ENCODE results near the gene SKIC8. TPM values are rescaled to one million over a fixed set of nuclear protein-coding genes. Genes with fewer than 3 reads are reported as not detected.

SKIC8 gene
- total and polyA plus RNA-seq, 2 of the 13 experiments (the other 11 are each of a cell fraction or from before 2014, with no cell fraction given), result 69.5 to 70.6 TPM

- TF ChIP-seq ZBTB39 (CRISPR knock-in tag; IDR thresholded peaks at IDR 0.05) (no peak), ZNF772 (CRISPR knock-in tag; IDR thresholded peaks at IDR 0.05) (no peak), MIER3 (CRISPR knock-in tag; IDR thresholded peaks at IDR 0.05; ENCODE audit: borderline replicate concordance) (peak; percentile 40; the same call in 1 of the 2 replicates), PRDM10 (CRISPR knock-in tag; IDR thresholded peaks at IDR 0.05; ENCODE audit: low read depth) (0 out of 2 replicates have a peak, but pooled peaks have one; percentile 17), ZNF44 (CRISPR knock-in tag; IDR thresholded peaks at IDR 0.05) (no peak), FOSL1 (CRISPR knock-in tag; IDR thresholded peaks at IDR 0.05; ENCODE audit: borderline replicate concordance) (no peak), SSRP1 (CRISPR knock-in tag; IDR thresholded peaks at IDR 0.05) (no peak), CTCF (CRISPR knock-in tag; IDR thresholded peaks at IDR 0.05) (no peak), TEAD2 (CRISPR knock-in tag; IDR thresholded peaks at IDR 0.05) (no peak), FOXC1 (CRISPR knock-in tag; IDR thresholded peaks at IDR 0.05; ENCODE audit: borderline replicate concordance) (no peak), MBD4 (IDR thresholded peaks at IDR 0.05; ENCODE audit: borderline replicate concordance, low read length) (no peak), ZNF10 (CRISPR knock-in tag; IDR thresholded peaks at IDR 0.05; ENCODE audit: borderline replicate concordance, low read depth) (no peak), FOXJ3 (CRISPR knock-in tag; IDR thresholded peaks at IDR 0.05; ENCODE audit: borderline replicate concordance) (no peak), PAWR (CRISPR knock-in tag; IDR thresholded peaks at IDR 0.05; ENCODE audit: borderline replicate concordance) (no peak)
- TF ChIP-seq, protein P1, sequence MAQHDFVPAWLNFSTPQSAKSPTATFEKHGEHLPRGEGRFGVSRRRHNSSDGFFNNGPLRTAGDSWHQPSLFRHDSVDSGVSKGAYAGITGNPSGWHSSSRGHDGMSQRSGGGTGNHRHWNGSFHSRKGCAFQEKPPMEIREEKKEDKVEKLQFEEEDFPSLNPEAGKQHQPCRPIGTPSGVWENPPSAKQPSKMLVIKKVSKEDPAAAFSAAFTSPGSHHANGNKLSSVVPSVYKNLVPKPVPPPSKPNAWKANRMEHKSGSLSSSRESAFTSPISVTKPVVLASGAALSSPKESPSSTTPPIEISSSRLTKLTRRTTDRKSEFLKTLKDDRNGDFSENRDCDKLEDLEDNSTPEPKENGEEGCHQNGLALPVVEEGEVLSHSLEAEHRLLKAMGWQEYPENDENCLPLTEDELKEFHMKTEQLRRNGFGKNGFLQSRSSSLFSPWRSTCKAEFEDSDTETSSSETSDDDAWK (CRISPR knock-in tag; IDR thresholded peaks at IDR 0.05), result no peak
- TF ChIP-seq, protein P2, sequence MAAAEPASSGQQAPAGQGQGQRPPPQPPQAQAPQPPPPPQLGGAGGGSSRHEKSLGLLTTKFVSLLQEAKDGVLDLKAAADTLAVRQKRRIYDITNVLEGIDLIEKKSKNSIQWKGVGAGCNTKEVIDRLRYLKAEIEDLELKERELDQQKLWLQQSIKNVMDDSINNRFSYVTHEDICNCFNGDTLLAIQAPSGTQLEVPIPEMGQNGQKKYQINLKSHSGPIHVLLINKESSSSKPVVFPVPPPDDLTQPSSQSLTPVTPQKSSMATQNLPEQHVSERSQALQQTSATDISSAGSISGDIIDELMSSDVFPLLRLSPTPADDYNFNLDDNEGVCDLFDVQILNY (CRISPR knock-in tag; conservative IDR thresholded peaks at IDR 0.05), result 0 out of 2 replicates have a peak, but pooled peaks have one; percentile 46
- TF ChIP-seq, protein P3, sequence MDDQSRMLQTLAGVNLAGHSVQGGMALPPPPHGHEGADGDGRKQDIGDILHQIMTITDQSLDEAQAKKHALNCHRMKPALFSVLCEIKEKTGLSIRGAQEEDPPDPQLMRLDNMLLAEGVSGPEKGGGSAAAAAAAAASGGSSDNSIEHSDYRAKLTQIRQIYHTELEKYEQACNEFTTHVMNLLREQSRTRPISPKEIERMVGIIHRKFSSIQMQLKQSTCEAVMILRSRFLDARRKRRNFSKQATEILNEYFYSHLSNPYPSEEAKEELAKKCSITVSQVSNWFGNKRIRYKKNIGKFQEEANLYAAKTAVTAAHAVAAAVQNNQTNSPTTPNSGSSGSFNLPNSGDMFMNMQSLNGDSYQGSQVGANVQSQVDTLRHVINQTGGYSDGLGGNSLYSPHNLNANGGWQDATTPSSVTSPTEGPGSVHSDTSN (CRISPR knock-in tag; IDR thresholded peaks at IDR 0.05; ENCODE audit: borderline replicate concordance), result no peak
Observed at GRCh38 chr15:78299101-78299930, at the start of gene SKIC8 (continued).
